ENCODE data around the gene CPVL.

Gene CPVL

DNA sequence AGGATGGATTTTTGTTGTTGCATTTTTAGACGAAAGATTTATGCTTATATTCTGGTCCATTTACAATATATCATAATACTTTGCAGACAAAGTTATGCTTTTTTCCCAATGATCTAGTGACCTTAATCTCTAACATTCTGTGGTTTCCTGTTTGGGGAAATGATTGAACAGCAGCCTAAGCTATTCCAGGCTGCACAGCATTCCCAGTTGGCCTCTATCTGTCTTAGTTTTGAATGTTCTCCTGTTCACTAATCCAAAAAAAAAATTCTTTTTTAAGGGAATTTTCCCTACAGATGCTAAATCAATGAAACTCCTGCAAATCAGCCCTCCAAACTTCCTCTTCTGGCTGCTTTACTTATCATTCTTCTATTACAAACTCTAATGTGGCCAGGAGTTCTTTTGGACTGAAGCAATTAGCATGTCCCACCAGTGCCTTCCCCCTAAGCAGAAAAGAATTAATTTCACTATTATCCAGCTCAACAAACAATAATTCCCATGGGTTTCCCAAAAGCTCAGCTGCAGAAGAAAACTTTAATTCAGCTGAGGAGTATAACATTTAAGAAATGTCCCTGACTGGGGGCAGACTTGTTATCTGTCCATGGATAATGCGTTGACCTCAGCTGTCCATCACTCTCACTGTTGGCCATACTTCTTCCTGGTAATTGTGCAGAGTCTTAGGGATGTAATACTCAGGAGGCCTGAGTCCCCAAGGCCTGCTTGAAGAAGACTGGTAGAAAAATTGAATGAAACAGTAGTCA, 106.3 kb downstream of the CPVL start:
- no peak for DNase-seq

DNA sequence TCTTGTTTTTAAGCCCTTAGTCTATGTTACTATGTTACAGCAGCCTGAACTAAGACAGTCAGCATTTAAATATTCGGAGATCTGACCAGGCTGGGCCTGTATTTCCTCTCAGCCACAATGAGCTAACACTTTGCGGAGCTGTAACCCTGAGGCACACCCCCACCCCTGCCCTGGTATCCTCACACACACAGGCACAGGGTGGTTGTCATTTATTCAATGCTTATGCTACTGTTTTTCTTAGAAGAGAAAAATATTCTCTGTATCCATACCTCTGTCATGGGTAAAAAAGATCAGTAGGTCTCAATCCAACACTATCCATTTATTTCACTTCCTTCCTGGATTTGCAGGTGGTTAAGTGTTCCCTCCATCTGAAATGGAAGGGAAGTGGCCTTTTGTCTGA, 107.9 kb downstream of the CPVL start:
- no peak for DNase-seq

DNA sequence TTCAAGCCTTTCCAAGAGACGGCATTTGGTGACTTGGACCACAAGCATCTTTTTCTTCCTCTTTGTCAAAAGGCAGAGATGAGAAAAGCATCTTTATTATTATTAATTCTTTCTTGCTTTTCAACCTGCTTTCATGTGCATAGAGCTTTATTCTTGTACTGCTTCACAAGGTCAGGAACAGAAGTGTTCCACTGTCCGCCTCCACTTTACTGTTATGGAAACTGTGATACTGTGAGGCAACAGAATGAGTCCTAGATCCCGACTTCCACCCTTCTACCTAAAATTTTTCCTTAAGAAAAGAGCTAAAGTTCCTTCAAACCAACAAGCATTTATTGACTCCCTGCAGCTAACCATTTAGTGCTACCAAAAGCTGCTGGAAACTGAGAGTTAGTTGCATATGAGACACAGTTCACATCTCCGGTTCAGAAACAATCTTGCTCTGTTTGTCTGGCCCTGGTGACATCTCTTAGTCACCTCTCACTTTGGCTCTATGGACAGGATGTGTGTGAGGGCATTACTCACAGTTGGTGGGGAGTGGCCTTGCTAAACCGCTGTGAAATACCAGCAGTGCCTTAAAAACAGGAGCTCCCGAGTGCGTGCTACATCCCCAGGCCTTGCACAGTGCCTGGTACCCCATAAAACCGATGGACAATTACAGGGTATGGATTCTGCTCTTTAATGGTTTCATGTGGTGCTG, 111.1 kb downstream of the CPVL start:
- no peak for DNase-seq

DNA sequence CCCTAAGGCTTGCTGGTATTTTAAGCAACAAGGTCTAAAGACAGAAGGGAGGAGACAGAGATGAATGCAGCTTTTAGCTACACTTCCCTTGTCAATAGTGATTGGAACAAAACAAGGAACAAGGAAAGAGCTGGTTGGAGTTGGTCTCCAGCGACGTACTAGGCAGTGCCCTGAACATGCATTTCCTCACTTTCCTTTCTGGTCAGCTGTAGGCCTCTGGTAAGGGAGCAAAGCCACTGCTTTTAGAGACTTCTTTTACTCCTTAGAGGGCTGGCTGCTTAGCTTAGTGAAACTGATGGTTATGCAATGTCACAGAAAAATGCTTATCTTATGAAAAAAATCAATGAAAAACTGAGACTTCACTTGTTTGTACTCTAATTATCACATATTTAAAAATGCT, 112.8 kb downstream of the CPVL start:
- no peak for DNase-seq

DNA sequence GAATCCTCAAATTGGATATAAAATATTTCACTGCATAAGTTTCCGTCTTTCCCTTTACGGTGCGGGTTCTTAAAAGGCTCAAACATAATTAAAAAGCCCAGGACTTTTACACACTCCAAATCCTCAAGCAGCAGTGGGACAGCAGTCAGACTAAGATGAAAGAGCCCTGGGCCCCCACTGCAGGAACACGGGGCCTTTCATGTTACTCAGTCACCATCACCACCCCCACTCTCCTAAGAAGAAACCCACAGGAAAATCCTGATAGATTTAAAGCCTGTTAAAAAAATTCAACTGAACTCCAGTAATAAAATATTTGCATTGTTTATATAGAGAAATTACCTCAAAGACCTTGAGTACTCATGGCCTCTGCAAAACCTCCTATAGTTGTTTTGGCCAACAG, 114.2 kb downstream of the CPVL start:
- no peak for DNase-seq

DNA sequence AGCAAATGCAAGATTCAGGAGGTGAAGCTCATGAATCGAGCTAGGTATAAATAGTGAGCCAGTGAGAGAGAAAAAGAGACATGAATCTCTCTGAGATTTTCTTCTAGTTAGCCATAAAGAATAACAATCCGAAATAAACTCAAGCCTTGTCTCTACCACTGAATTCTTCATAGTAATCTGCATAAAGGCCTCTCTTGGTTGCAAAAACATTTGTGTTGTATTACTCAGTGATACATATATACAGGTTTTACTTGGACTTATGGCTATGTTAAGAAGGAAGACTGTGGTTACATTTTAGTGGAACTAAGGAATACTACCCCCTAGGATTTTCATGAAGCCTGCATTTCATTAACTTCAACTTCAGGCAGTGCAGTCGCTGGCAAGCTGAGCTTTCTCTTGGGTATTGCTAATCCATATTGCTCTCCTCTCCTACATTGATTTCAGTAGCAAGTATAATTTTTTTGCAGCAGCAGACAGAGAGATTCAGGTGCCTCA, 115.5 kb downstream of the CPVL start:
- DNase-seq = no peak

DNA sequence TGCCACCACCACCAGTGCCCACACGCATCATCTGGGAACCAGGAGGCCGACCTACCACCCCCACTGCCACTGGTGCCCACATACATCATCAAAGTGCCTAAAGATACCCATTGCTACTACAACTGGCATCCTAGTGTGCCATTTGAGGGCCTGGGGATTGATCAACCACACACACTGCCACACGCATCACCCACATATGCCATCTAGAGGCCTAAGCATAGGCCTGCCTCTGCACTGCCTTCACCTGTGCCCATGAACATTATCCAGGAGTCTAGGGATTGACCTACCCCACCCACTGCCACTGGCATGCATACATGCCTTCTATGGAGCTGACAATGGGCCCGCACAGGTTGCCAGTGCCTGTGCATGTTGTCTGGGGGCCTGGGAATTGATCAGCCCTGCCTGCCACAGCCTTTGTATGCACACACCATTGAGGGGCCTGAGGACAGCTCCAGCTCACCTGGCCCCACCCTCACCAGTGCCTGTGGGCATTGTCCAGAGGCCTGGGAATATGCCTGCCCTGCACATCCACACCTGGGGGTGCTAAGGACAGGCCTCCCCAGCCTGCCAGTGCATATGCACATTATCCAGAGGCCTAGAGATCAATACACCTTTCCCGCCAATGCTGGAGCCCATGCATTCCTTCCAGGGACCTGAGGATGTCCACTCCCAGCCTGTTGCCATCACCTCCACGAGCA, 123.9 kb downstream of the CPVL start:
- DNase-seq = no peak

DNA sequence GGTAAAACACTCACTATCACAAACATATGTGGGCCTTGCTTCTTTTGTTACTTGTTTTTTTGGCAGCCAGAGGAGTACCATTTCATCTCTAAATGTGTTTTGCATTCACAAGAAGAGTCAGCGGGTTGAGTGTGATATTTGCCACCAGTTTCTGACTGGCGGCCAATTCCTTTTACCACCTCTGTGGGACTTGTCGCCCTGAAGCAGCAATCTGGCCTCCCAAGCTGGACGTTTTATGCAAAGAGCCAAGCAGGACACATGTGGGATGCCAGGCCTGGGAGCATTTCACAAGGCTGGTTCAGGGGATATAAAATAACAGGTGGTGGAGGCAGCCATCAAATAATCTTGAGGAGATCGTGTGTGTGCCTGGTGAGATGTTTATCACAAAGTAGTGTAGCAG, 126.4 kb downstream of the CPVL start:
- DNase-seq = peak; percentile 99

DNA sequence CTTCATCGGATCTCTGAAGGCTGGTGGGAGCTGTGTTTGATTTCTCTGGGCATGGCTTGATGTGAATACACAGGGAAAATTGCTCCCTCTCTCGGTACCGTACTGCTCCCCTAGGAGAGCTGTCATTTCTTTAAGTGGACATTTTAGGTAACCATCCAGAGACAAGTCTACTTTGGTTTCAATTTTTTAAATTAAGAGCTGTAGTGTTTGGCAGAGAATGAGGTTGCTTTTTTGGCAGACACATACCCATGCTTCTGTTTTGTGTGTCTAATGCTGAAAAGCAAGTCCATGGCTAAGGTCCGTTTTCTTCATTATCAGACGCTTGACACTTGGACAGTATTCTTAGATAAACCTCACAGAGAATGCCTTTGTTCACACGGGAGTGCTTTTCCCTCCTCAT, 127.0 kb downstream of the CPVL start:
- DNase-seq = peak; percentile 49

DNA sequence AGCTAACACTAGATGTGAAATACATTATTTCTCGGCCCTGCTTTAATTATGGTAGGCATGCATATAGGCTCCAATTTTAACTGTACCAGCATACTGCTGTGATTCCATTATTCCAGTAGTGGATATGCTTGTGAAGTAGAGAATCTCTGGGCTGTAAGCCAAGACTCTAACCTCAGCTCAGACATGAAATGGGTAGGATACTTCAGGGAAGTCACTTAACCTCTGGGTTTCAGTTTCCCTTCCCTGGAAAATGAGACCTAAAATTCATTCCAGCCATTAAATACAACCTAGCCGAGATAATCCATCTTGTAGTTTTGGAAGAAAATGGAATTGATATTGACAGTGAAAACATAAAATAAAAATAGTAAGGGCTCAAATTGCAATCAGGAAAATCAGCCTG, 128.6 kb downstream of the CPVL start:
- peak; percentile 56 for DNase-seq

DNA sequence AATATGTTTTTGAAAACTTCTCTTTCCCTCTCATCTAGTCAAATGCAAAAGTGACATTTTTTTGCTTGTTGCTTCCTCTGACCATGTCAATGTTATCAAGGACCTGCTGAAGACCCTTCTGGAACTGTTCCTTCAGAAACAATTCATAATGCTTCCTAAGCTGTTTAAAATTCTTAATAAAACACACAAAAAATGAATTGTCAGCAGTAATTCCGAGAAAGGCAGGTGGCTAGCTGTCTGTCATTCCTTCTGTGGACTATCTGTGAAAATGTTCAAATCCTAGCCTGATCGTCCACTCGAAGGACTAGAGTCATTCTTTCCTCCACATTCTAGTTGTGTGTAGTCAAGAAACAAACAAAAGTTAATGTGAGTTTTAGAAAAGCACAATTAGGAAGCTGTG, 131.6 kb downstream of the CPVL start:
- DNase-seq = no peak

DNA sequence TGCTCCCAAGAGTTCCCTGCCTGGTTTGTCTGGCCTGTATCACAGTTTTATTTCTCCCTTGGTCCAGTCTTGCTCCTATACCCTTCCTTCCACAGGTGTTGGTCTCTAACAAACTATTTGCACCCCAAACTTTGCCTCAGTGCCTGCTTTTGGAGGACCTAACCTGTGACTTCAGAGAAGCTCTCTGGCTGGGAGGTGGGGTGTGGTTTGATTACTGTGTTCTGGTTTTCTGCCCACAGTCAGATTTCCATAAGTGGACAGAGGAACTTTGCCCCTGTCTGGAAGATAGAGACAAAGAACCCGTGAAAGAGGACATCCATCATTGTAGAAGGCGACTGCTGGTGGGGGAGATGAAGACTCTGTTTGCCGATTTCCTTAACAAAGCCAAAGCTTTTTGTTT, 132.4 kb downstream of the CPVL start:
- no peak for DNase-seq

DNA sequence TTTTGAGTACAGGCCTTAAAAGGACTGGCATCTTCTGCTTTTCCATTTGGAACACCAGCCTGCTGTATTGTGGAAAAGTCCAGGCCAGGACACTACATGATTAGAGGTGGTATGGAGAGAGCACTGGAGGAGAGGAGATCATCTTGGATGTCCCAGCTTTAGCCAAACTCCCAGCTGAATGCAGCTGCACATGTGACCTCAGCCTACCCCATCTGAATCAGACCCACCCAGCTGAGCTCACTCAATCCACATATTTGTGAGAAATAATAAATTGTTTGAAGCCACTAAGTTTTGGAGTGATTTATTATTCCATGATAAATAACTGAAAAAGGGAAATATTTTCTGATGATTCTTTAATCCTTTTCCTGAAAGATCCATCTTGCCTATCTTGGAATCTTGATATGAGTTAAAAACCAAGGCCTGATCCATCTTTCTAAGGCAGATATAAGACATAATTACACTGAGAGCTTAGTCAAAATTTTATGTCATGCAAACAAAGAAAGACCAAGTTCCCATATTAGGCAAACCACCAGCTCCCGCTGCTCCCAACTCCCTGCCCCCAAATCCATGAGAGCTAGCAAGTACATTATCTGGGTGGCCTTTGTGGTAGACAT, 133.1 kb downstream of the CPVL start:
- DNase-seq = no peak

DNA sequence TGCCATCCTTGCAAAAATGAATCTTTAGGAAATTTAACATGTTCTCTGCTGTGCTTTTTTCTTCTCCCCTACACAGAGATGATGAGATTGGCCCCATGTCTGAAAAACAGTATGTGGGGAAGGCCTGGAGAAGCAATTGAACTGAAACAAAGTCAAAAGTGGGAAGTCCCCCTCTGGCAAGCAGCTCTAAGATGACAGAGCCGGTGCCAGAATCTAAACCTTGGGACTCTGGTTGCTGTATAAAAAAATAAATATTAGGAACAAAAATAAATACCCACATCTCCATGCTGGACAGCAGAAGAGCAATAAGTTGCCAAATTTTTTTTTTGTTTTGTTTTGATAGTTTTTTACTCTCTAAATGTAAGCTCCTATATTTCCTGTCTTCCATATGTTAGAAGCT, 136.4 kb downstream of the CPVL start:
- DNase-seq = no peak

DNA sequence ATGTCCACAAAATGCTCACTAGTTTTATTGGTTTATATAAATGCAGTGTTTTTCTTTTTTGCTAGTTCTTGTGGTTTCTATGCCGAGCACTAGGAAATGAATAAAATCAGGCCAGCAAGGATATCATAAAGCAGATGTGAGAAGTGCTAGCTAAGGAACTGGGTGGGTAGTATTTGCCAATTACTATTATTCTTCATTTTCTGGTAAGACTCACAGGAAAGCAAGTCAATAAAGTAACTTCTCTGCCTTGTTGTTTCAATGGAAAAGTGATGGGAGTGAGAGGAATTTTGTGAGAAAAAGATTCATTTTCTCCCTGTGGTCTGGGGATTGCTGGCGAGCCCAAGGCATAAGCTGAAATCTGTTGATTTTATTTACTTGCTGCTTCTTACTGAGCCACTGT, 137.7 kb downstream of the CPVL start:
- DNase-seq = no peak

DNA sequence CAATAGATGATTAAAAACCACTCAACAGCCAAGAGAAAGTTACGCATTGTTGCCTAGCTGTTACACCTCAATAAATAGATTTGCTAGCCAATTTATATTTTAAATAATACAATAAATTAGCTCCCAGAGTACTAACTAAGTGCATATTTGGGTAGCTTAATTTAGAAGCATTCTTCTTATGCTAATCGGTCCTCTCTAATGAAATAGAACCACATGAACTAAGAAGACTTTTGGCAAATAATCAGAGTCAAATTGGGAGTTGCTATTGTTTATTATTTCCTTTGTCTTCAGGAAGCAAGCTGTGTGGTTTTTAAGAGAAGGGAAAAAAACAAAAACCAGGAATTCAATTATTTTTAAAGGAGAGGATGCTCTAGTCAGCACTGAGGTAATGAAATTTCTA, 139.2 kb downstream of the CPVL start:
- DNase-seq = no peak

DNA sequence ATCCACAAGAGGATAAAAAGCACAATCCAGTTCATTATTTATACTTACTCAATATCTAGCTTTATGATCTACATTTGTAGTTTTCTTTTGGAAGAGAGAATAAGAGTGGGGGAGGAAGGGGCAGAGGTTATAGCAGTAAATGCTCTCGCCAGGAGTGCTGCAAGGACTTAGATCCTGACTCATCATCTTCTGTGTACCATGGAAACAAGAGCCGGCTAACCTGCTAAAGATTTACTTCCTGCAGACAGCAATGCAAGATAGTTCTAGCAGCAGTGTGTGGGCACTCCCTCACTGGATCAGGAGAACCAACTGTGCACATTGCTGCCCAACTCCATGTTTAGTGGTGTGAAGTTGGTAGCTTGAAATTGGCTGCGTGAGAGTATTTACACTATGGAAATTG, 140.5 kb downstream of the CPVL start:
- no peak for DNase-seq

DNA sequence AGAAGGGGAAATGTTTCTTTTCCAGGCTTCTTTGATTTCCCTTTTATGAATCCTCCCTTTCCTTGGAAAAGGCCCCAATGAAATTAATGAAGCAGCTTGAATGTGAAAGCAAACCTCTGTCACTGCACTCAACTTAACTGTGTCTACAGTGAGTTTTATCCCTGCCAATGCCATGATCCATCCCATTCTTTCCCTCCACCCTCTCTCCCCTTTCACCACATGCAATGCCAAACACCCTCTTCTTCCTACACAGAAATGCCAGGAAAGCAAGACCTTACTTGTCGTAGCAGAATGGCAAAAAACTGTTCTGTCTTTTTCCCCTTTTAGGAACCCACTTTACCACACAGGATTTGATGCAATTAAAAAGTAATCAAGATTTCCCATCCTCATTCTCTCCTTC, 140.9 kb downstream of the CPVL start:
- DNase-seq = no peak

DNA sequence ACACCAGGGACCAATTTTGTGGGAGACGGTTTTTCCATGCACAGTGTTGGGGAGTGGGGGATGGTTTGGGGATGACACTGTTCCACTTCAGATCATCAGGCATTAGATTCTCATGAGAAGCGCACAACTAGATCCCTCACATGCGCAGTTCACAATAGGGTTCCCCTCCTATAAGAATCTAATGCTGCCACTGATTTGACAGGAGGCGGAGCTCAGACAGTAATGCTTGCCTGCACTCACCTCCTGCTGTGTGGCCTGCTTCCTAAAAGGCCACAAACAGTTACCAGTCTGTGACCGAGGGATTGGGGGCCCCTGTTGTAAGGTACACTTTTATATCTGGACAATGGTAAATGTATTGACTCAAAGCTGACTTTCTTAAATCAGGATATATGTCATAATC, 142.6 kb downstream of the CPVL start:
- no peak for DNase-seq

DNA sequence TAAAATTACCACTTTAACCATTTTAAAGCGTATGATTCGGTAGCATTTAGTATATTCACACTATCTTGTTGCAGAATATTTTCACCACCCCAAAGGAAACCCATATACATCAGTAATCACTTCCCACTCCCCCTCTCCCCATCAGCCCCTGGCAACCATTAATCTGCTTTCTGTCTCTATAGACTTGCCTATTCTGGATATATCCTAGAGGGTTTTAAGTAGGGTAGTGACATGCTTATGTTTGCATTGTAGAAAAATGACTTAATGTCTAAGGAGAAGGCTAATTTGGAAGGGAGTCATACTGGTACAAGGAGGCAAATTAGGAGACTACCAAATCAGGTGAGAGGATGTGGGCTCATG, 145.6 kb downstream of the CPVL start:
- no peak for DNase-seq

DNA sequence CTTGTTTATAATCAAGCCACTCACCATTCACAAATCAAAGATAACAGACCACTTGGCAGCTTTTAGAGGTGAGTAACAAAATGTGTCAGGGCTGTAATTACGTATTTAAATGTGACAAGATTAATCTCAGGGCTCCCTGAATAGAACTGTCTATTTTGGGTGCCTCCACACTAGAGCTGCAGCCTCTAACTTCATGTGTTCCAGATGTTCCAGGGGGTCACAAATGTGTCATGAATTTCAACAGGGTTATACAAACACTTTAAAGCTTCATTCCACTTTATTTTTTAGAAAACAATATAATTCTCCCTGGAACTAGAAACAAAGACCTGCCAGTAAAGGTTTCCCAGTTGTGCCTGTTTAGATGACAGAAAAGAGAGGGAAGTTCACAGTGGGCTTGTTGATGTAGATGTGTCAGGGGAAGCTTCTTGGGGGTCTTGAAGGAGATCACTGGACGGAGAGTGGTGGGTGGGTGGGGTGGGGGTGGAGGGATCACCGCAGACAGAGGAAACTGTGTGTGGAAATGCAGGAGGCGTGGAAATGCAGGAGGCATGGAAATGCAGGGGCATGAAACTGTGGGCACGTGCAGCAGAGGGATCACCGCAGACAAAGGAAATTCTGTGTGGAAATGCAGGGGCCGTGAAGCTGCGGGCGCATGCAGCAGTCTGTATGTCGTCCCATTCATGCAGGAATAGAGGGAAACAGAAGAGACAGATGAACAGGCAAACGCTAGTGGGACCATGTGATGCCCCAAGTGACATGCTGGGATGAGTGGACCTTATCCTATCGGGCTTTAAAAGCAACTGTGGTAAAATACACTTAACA, 146.2 kb downstream of the CPVL start:
- no peak for DNase-seq

DNA sequence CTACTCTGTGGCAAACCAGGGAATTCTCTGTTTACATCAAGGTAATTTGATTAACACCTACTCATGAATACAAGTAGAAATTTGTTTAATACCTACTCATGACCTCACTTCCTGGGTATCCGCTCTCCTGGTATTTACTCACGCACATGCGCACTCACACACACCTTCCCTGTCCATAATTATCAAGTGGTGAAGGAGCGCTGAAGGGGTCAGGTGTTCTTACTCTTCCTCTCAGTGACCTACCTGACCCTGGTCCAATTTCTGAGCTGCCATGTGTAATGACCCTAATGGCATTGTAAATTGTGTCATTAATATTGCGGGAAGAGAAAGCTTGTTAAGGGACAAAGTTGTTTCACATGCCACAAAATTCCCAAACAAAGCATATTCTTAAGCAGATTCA, 146.9 kb downstream of the CPVL start:
- DNase-seq = no peak

DNA sequence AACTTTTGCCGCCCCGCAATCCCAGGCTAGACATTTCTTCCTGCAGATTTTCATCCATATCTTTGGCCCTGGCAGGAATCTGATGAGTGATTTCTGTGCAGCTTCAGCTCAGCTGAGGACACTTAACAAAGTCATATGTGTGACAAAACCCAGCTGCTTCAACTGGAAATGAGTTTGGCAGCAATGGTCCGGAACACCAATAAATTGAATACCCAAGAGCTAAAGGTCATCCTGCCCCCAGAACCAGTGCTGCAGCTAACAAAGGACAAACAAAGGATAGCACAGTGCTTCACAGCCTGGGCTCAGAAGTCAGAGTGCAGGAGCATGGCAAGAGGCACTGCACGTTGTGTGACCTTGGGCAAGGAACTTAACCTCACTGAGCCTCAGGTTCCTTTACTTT, 148.2 kb downstream of the CPVL start:
- no peak for DNase-seq
